Colonic mucosa (tissue), 4 donors: ENCODE data around the gene WDR35. TPM values are rescaled to one million over a fixed set of nuclear protein-coding genes. Genes with fewer than 3 reads are reported as not detected.

ENCODE experiments used
- DNase-seq: peaks from one replicate; pipeline ENCODE4 v3.0.0-alpha.2; 2020
- H3K27ac ChIP-seq: fragments of 200-600 bp; one replicate; pipeline ENCODE4 v1.8.0; 2021
- H3K27me3 ChIP-seq: fragments of 200-600 bp; one replicate; pipeline ENCODE4 v1.8.0; 2021
- H3K36me3 ChIP-seq: fragments of 200-600 bp; one replicate; pipeline ENCODE4 v1.8.0; 2021
- H3K4me1 ChIP-seq: fragments of 200-600 bp; one replicate; pipeline ENCODE4 v1.8.0; 2021; ENCODE audit warnings: mild to moderate bottlenecking
- H3K4me3 ChIP-seq: fragments of 200-600 bp; one replicate; pipeline ENCODE4 v1.8.0; 2021
- H3K9ac ChIP-seq, 2 donors: one replicate each; pipeline ENCODE4 v1.7.0; 2013; ENCODE audit warnings: control low read depth in 2 of 2, low read depth in 2 of 2, low read length in 2 of 2
- H3K9me3 ChIP-seq: fragments of 200-600 bp; one replicate; pipeline ENCODE4 v1.8.0; 2021
- CTCF ChIP-seq: fragments of 200-600 bp; IDR thresholded peaks from one replicate; pipeline ENCODE4 v1.8.0; 2022; ENCODE audit warnings: antibody characterized with exemption, mild to moderate bottlenecking
- intact Hi-C: fragments of 100-400 bp; cut with DNase I; formaldehyde crosslinking; loops from one replicate; pipeline ENCODE4 v1.14.1; 2022
- total RNA-seq, 2 donors: library from RNA; stranded (reverse); fragmentation: NEBNext Ultra II Directional in 1 of 2; extraction: Animal tissue kit (Norgen Biotek cat#: 25700) in 1 of 2; gene quantifications; one replicate each; pipeline ENCODE4 v1.2.1, GENCODE V29; 2021
- donor health status: healthy.
- donor health status: DM: no; HTN: no; CAD: no.
- donor health status: DM: no; HTN: no; CAD: no.

The WDR35 gene
- total RNA-seq, 2 donors from 2014 or later = 1.7 to 2.2 TPM

GRCh38 chr2:20033322-20033721, 43.4 kb upstream of the WDR35 start:
- Histone ChIP-seq H3K36me3 (no peaks in the 10 kb centered on the region), H3K27ac (no peak overlapping the region)
- DNase-seq = no peak

GRCh38 chr2:20030224-20030623, 40.3 kb upstream of the WDR35 start:
- Histone ChIP-seq H3K27ac (no peak overlapping the region), H3K27me3 (no peaks in the 10 kb centered on the region), H3K9me3 (no peaks in the 10 kb centered on the region), H3K9ac (no peak overlapping the region), H3K4me3 (no peak overlapping the region), H3K4me1 (no peaks in the 10 kb centered on the region), H3K36me3 (no peaks in the 10 kb centered on the region)
- intact Hi-C loops = no loop called here
- no peak for TF ChIP-seq CTCF
- no peak for DNase-seq

More at GRCh38 chr2:20033322-20033721, 43.4 kb upstream of the WDR35 start:
- Histone ChIP-seq H3K9me3 (no peaks in the 10 kb centered on the region), H3K4me1 (no peaks in the 10 kb centered on the region), H3K27me3 (no peaks in the 10 kb centered on the region), H3K9ac (no peak overlapping the region), H3K4me3 (no peak overlapping the region)
- intact Hi-C loops = no loop called here
- TF ChIP-seq CTCF = no peak

GRCh38 chr2:20027705-20028434, 38.0 kb upstream of the WDR35 start:
- Histone ChIP-seq H3K9me3 (no peaks in the 10 kb centered on the region), H3K9ac (no peak overlapping the region), H3K4me1 (no peaks in the 10 kb centered on the region), H3K4me3 (no peak overlapping the region), H3K27me3 (no peaks in the 10 kb centered on the region), H3K36me3 (no peaks in the 10 kb centered on the region), H3K27ac (no peak overlapping the region)
- intact Hi-C loops = no loop called here
- no peak for TF ChIP-seq CTCF
- DNase-seq = no peak

DNA sequence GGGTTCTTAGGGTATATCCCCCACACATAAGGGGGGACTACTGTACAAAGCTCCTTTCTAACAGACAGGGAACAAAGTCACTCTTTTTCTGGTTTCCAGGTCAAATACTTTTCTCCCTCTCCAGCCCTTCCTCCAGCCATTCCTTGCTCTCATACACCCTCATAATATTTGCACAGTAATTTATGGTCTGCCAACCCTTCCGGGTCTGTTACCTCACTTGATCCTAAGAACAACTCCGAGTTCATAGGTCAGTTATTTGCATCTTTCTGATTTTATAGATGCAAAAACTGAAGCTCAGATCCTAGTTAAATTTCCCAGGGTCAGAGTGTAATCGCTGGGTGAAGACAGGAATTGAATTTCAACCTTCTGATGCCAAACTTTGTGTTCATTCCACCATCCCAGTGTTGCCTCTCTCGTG, 37.4 kb upstream of the WDR35 start:
- Histone ChIP-seq H3K27ac (no peak overlapping the region), H3K36me3 (no peaks in the 10 kb centered on the region), H3K4me3 (no peak overlapping the region), H3K4me1 (no peaks in the 10 kb centered on the region), H3K9me3 (no peaks in the 10 kb centered on the region), H3K9ac (no peak overlapping the region), H3K27me3 (no peaks in the 10 kb centered on the region)
- peak; percentile 56 for DNase-seq
- no peak for TF ChIP-seq CTCF
- intact Hi-C loops = no loop called here

GRCh38 chr2:20025065-20025786, 35.3 kb upstream of the WDR35 start:
- Histone ChIP-seq H3K27me3 (no peaks in the 10 kb centered on the region), H3K4me1 (no peaks in the 10 kb centered on the region), H3K27ac (no peak overlapping the region), H3K9ac (no peak overlapping the region), H3K36me3 (no peaks in the 10 kb centered on the region), H3K4me3 (no peak overlapping the region), H3K9me3 (no peaks in the 10 kb centered on the region)
- intact Hi-C loops = no loop called here
- TF ChIP-seq CTCF = no peak
- DNase-seq = no peak
